BLaER1 (cell line): Measurements from ENCODE around the gene C2CD2.

Source experiments
- H3K27ac ChIP-seq: shearing (Covaris generic); formaldehyde crosslinking; 2 replicates; pipeline ENCODE4 v1.8.1; 2022
- H3K27me3 ChIP-seq: shearing (Covaris generic); formaldehyde crosslinking; 2 replicates; pipeline ENCODE4 v1.8.1; 2022
- H3K36me3 ChIP-seq: shearing (Covaris generic); formaldehyde crosslinking; 2 replicates; pipeline ENCODE4 v1.8.1; 2022
- H3K4me1 ChIP-seq: shearing (Covaris generic); formaldehyde crosslinking; 2 replicates; pipeline ENCODE4 v1.8.1; 2022
- H3K4me2 ChIP-seq: shearing (Covaris generic); formaldehyde crosslinking; 2 replicates; pipeline ENCODE4 v1.8.1; 2022
- H3K4me3 ChIP-seq: shearing (Covaris generic); formaldehyde crosslinking; 2 replicates; pipeline ENCODE4 v1.8.1; 2022
- H3K9ac ChIP-seq: shearing (Covaris generic); formaldehyde crosslinking; 2 replicates; pipeline ENCODE4 v1.8.1; 2022
- H3K9me3 ChIP-seq: shearing (Covaris generic); formaldehyde crosslinking; 2 replicates; pipeline ENCODE4 v1.8.1; 2022
- H4K20me1 ChIP-seq: shearing (Covaris generic); formaldehyde crosslinking; 2 replicates; pipeline ENCODE4 v1.8.1; 2022
- Cebpa-rat ChIP-seq: shearing (Covaris generic); IDR thresholded peaks from 2 replicates; pipeline ENCODE4 v1.8.1; 2022

Gene C2CD2

DNA sequence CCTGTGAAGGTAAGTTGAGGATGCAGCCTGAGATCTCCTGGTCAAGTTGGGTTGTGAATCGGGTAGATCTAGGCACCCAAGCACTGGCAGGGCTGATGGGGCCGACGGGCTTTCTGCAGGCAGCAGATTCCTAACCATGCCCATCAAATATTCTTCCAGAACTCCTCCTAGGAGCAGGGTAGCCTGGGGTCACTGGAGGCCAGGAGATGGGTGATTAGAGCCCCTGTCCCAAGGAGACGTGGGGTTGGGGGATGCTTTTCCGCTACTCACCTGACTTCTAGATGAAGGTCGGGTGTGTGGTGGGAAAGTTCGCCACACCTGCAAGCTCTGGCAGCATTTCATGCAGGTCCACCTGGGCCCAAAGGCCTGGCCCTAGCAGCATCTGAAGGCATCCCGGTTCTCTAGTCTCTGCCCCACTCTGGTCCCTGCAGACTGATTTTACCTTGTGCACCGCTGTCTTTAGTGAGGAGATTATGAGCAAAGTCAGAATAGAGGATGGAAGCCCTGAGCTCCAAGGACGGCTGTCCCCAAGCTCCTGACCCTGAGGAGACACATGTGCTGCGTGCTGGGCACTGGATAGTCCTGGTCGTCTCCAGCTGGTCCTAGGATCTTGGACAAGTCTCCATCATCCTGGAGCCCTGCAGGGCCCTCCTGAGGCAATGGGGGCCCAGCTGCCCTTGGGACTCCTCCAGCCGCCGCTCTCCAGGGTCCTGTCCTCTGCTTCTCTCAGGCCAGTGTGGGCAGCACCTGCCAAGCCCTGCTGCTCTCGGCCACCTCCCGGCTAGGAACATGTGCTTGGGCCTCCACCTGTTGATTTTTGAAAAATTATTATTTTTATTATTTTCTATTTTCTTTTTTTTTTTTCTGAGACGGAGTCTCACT lies 21.8 kb upstream of the C2CD2 start:
- Histone ChIP-seq H3K4me2 (no peak overlapping the region), H3K36me3 (no peaks in the 10 kb centered on the region), H3K27ac (no peak overlapping the region), H3K9ac (no peak overlapping the region), H4K20me1 (no peaks in the 10 kb centered on the region), H3K4me1 (peaks cover 29% of the 10 kb centered on the region), H3K9me3 (peaks cover 40% of the 10 kb centered on the region), H3K27me3 (no peaks in the 10 kb centered on the region), H3K4me3 (no peak overlapping the region)
- no peak for TF ChIP-seq Cebpa-rat

DNA sequence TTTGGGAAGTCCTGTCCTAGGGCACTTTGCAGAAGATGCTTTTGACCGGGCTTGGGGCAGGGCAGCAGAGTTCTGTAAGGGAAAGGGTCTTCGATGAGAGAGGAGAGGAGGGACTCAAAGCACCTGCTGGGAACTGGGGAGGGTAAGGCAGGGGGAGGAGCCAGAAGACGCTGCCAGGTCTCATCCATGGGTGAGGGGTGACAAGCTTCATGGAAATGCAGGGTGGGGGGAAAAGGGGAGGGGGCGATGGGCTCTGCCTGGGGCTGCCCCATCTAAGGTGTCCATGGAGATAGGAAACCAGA lies 20.9 kb upstream of the C2CD2 start:
- Histone ChIP-seq H3K4me1 (peaks cover 29% of the 10 kb centered on the region), H3K27me3 (no peaks in the 10 kb centered on the region), H3K4me2 (peak overlapping the region; percentile 72), H3K27ac (peak overlapping the region; percentile 75), H3K36me3 (no peaks in the 10 kb centered on the region), H3K9ac (no peak overlapping the region), H4K20me1 (no peaks in the 10 kb centered on the region), H3K4me3 (no peak overlapping the region), H3K9me3 (peaks cover 31% of the 10 kb centered on the region)
- no peak for TF ChIP-seq Cebpa-rat

DNA sequence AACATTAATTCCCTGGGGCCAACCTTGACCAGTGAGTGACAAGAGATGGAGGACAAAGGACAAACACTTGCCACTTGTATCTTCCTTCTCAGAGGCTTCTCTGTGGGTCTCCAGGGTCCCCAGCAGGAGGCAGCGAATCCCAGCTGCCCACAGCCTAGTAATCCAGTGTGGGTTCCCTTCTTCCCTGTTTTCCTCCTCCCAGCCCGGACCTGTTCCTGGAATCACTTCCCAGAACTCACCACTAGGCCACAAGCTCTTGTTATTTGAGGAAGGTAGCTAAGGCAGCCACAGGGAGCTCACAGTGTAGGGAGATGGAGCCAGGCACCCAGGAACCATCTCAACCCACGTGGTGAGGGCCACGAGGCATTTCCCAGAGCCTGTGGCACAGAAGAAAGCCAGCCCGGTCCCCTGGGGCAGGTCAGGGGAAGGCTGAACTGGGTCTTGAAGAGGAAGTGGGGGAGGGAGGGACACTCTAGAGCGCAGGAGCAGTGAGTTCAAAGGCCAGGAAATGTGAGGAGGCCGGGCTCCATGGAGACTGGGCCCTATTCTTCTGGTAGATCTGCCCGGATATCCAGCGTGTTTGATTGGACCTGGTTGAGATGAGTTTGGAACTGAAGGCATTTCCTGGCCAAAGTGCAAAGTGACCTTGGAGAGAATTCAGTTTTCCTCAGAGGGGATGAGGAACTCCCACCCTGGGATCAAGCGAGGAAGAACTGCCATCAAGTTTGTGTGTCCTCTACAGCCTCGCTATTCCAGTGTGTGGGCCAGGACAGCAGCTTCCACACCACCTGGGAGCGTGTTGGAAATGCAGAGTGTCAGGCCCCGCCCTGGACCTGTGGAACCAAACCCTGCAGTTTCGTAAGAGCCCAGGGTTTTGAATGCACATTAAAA lies 20.3 kb upstream of the C2CD2 start:
- Histone ChIP-seq H3K4me2 (peak overlapping the region; percentile 72), H3K4me3 (peak overlapping the region; percentile 26; the same call in 1 of the 2 replicates), H3K27ac (peak overlapping the region; percentile 75), H3K4me1 (peaks cover 29% of the 10 kb centered on the region), H3K36me3 (no peaks in the 10 kb centered on the region), H3K27me3 (no peaks in the 10 kb centered on the region), H3K9me3 (peaks cover 25% of the 10 kb centered on the region), H3K9ac (no peak overlapping the region), H4K20me1 (no peaks in the 10 kb centered on the region)
- no peak for TF ChIP-seq Cebpa-rat

DNA sequence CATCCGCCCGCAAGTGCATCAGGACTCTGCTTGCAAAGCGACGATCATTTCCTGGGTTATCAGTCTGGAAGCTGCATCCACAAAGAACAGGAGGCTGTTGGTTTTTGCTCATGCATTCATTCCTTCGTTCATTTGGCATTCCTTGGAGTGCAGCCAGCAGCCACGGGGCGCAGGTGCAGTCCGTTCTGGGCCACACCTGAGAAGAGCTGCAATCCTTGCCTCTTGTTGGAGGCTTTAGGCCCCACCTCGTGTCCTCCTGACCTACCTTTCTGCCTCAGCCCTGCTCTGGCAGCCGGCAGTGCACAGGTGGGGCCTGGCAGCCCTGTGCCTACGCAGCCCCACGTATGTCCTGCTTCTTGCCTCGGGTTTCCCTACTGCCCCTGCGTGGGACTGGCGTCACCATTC lies 19.6 kb upstream of the C2CD2 start:
- peak overlapping the region; percentile 72 for H3K4me2 ChIP-seq
- H3K9ac ChIP-seq = no peak overlapping the region
- H3K4me1 ChIP-seq = peaks cover 29% of the 10 kb centered on the region
- H3K9me3 ChIP-seq = peaks cover 22% of the 10 kb centered on the region
- peak overlapping the region; percentile 26; the same call in 1 of the 2 replicates for H3K4me3 ChIP-seq
- H4K20me1 ChIP-seq = no peaks in the 10 kb centered on the region
- TF ChIP-seq Cebpa-rat = no peak
- peak overlapping the region; percentile 75 for H3K27ac ChIP-seq
- no peaks in the 10 kb centered on the region for H3K27me3 ChIP-seq
- no peaks in the 10 kb centered on the region for H3K36me3 ChIP-seq

DNA sequence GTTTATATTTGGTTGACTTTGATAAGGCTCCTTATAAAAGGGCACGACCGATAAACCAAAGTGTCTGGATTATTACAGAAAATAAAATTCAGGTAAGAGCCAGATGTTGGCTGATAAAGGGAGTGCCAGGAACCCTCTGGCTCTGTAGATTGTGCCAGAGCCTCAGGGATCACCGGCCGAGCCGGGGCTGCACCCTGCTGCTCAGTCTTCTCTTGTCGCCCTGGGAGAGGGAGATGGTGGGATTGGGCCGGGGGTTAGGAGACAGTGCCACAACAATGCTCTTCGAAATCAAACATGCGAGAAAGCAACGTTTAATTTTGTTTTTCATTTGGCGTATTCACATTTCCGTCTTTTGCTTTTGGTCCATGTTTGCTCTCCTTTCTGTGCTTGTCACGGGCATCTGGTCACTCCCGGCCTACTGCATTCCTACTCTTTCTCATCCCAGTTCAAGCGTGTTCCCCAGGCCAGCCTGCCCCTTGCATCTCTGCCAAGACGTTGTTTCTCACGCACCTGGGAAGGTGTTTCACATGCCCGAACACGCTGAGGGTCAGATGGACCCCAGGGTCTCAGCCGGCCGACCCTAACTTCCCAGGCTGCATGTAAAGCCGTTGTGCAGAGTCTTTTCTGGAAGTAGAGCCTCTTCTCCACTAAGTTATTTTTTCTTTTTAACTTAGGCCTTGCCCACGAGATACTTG lies 18.8 kb upstream of the C2CD2 start:
- H3K4me2 ChIP-seq = no peak overlapping the region
- H4K20me1 ChIP-seq = no peaks in the 10 kb centered on the region
- no peak for TF ChIP-seq Cebpa-rat
- no peak overlapping the region for H3K9ac ChIP-seq
- H3K4me1 ChIP-seq = peaks cover 29% of the 10 kb centered on the region
- no peaks in the 10 kb centered on the region for H3K27me3 ChIP-seq
- H3K36me3 ChIP-seq = no peaks in the 10 kb centered on the region
- no peak overlapping the region for H3K4me3 ChIP-seq
- no peak overlapping the region for H3K27ac ChIP-seq
- peaks cover 20% of the 10 kb centered on the region for H3K9me3 ChIP-seq

DNA sequence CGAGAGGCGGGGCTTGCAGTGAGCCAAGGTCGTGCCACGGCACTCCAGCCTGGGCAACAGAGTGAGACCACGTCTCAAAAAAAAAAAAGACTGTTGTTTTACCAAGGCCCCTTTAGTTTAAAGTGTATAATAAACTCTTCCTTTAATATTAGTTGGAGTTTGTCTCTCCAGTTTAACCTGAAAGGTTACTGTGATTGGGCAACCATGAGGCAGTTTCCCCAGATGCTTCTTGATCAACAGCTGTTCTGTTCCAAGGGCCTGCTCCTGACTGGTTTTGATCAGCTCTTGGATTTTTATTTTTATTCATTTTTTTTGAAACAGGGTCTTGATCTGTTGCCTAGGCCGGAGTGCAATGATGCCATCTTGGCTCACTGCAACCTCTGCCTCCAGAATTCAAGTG lies 18.1 kb upstream of the C2CD2 start:
- TF ChIP-seq Cebpa-rat = no peak
- Histone ChIP-seq H3K4me3 (no peak overlapping the region), H3K9me3 (peaks cover 16% of the 10 kb centered on the region), H3K4me1 (peaks cover 29% of the 10 kb centered on the region), H3K9ac (no peak overlapping the region), H4K20me1 (no peaks in the 10 kb centered on the region), H3K4me2 (no peak overlapping the region), H3K27ac (no peak overlapping the region), H3K27me3 (no peaks in the 10 kb centered on the region), H3K36me3 (no peaks in the 10 kb centered on the region)

DNA sequence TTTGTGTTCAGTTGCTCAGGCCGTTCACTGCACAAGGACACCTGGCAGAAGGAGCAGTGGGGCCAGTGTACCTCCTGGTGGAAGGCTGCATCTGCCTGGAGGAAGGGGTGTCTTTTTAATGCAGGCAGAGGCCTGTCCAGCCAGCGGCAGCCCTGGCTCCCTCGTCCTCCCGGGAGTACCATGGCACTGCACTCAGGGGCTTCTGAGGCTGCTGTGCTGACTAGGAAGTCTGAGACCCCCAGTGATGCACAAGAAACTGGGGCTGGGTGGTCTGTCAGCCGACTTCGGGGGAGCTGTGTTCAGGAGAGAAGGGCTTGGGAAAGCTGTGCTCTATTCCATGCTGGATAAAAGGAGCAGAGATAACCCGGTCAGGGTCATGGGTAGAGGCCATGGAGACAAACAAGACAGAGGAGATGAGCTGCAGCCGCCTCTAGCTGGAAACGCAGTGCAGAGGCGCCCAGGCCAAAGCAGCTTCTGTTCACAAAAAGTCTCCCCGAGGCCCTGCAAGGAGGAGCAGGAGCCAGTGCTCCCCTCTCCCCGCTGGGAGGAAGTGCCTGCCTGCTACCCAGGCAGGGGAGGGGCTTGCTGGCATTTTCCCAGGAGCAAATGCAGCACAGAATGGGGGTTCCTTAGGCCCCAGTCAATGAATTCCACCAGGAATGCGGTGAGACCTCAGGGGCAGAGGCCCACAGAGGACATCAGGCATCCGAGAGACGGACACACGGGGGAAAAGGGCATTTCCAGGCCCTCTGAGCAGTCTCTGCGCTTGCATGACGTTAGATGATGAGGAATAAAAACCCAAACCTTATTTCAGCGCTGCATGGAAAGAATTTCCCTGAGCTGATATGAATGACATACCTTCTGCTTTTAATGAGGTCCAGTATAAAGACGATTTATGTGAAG lies 17.2 kb upstream of the C2CD2 start:
- H3K36me3 ChIP-seq = no peaks in the 10 kb centered on the region
- no peak for TF ChIP-seq Cebpa-rat
- peaks cover 29% of the 10 kb centered on the region for H3K4me1 ChIP-seq
- H4K20me1 ChIP-seq = no peaks in the 10 kb centered on the region
- peaks cover 16% of the 10 kb centered on the region for H3K9me3 ChIP-seq
- no peak overlapping the region for H3K27ac ChIP-seq
- H3K4me3 ChIP-seq = no peak overlapping the region
- no peak overlapping the region for H3K4me2 ChIP-seq
- H3K9ac ChIP-seq = no peak overlapping the region
- no peaks in the 10 kb centered on the region for H3K27me3 ChIP-seq

DNA sequence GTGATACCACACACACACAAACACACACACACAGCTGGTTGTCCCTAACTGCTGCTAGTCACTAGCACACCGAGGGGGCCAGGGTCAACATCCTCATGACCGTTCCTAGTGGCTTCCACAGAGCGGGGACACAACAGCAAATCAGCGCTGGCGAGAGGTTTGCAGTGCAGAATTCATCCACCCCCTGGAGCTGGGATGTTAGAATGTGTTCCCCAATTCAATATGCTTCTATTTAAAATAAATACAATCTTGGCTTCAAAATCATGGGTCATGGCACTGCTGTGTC lies 16.2 kb upstream of the C2CD2 start:
- H3K9ac ChIP-seq = no peak overlapping the region

DNA sequence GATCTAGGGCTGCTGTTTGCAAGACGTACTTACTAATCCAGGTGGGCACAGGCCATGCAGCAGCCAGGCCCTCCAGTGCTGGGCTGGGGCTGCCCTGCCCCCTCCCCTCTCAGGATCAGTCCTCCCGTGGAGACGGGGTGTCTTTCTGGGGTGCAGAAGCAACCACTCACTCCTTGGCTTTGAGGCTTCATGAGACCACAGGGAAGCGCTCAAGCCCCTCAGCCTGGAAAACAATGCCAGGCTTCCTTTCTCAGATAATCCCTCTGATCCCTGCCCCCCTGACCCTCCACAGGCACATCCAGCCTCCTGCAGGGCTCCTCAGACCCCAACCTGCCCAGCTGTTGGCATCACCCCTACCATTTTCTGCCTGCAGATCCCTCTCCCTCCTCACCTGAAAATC lies 13.9 kb upstream of the C2CD2 start:
- TF ChIP-seq Cebpa-rat = no peak
- Histone ChIP-seq H3K9ac (no peak overlapping the region), H3K36me3 (no peaks in the 10 kb centered on the region), H3K27me3 (no peaks in the 10 kb centered on the region), H3K27ac (no peak overlapping the region), H3K9me3 (peaks cover 4% of the 10 kb centered on the region), H3K4me3 (no peak overlapping the region), H3K4me1 (peaks cover 16% of the 10 kb centered on the region), H3K4me2 (no peak overlapping the region), H4K20me1 (no peaks in the 10 kb centered on the region)

More for the DNA sequence above, 16.2 kb upstream of the C2CD2 start:
- Histone ChIP-seq H3K4me1 (peaks cover 29% of the 10 kb centered on the region), H3K9me3 (peaks cover 16% of the 10 kb centered on the region), H3K4me2 (no peak overlapping the region), H3K36me3 (no peaks in the 10 kb centered on the region), H4K20me1 (no peaks in the 10 kb centered on the region), H3K27ac (no peak overlapping the region), H3K4me3 (no peak overlapping the region), H3K27me3 (no peaks in the 10 kb centered on the region)
- TF ChIP-seq Cebpa-rat = no peak
